Liver (tissue), 9 donors: ENCODE data around the gene IQGAP2. TPM values are rescaled to one million over a fixed set of nuclear protein-coding genes. Genes with fewer than 3 reads are reported as not detected.

Source experiments
- DNase-seq: peaks from one replicate; pipeline ENCODE4 v3.0.0-alpha.2; 2017; ENCODE audit warnings: low spot score
- H3K27ac ChIP-seq, 2 donors: one replicate each; pipeline ENCODE4 v1.7.0; 2013; ENCODE audit warnings: inconsistent platforms in 2 of 2, low read length in 2 of 2, control low read depth in 1 of 2, low read depth in 1 of 2, mild to moderate bottlenecking in 1 of 2
- H3K27me3 ChIP-seq, 4 donors: one replicate each; pipeline versions ENCODE4 v1.6.1 to v1.7.0; 2013; ENCODE audit warnings: low read length in 3 of 4, inconsistent platforms in 1 of 4, mild to moderate bottlenecking in 1 of 4, moderate library complexity in 1 of 4; ENCODE audit not compliant: control insufficient read depth in 4 of 4, insufficient read depth in 4 of 4
- H3K36me3 ChIP-seq, 4 donors: one replicate each; pipeline versions ENCODE4 v1.6.1 to v1.7.0; 2013; ENCODE audit warnings: low read length in 3 of 4, mild to moderate bottlenecking in 3 of 4, low read depth in 1 of 4, moderate library complexity in 1 of 4; ENCODE audit not compliant: control insufficient read depth in 4 of 4, insufficient read depth in 3 of 4
- H3K4me1 ChIP-seq, 4 donors: one replicate each; pipeline versions ENCODE4 v1.6.1 to v1.7.0; 2013; ENCODE audit warnings: low read length in 3 of 4, mild to moderate bottlenecking in 3 of 4, moderate library complexity in 1 of 4; ENCODE audit not compliant: control insufficient read depth in 4 of 4, insufficient read depth in 4 of 4
- H3K4me3 ChIP-seq, 3 donors: one replicate each; pipeline versions ENCODE4 v1.6.1 to v1.7.0; 2013; ENCODE audit warnings: low read length in 3 of 3, control low read depth in 1 of 3, low read depth in 1 of 3, mild to moderate bottlenecking in 1 of 3
- H3K9ac ChIP-seq, 2 donors: one replicate each; pipeline ENCODE4 v1.7.0; 2013; ENCODE audit warnings: low read length in 2 of 2, mild to moderate bottlenecking in 2 of 2, moderate library complexity in 2 of 2, control low read depth in 1 of 2, low read depth in 1 of 2
- H3K9me3 ChIP-seq, 4 donors: one replicate each; pipeline versions ENCODE4 v1.6.1 to v1.7.0; 2013; ENCODE audit warnings: low read length in 3 of 4; ENCODE audit not compliant: control insufficient read depth in 4 of 4
- ATF3 ChIP-seq: IDR thresholded peaks from 2 replicates; pipeline ENCODE4 v1.6.1; 2016; ENCODE audit warnings: antibody characterized with exemption
- CTCF ChIP-seq: fragments of 150-350 bp; IDR thresholded peaks from 2 replicates; pipeline ENCODE4 v1.5.1; 2017; ENCODE audit warnings: improper control_type of control experiment, low read depth, low read length; ENCODE audit not compliant: missing input control
- EGR1 ChIP-seq, 2 donors: IDR thresholded peaks; 2 replicates each; pipeline ENCODE4 v1.6.1; 2016 to 2018; ENCODE audit warnings: antibody characterized with exemption in 2 of 2, low read depth in 2 of 2
- GABPA ChIP-seq, 2 donors: IDR thresholded peaks in 1 of 2; conservative IDR thresholded peaks in 1 of 2; 2 replicates each; pipeline ENCODE4 v1.6.1; 2016; ENCODE audit warnings: antibody characterized with exemption in 2 of 2, mild to moderate bottlenecking in 1 of 2, moderate library complexity in 1 of 2
- HNF4A ChIP-seq, 2 donors: conservative IDR thresholded peaks; 2 replicates each; pipeline ENCODE4 v1.6.1; 2016; ENCODE audit warnings: antibody characterized with exemption in 2 of 2, mild to moderate bottlenecking in 2 of 2
- NR2F2 ChIP-seq: IDR thresholded peaks from 2 replicates; pipeline ENCODE4 v1.6.1; 2016; ENCODE audit warnings: antibody characterized with exemption
- RXRA ChIP-seq, 2 donors: IDR thresholded peaks; 2 replicates each; pipeline ENCODE4 v1.6.1; 2017 to 2018; ENCODE audit warnings: antibody characterized with exemption in 2 of 2, mild to moderate bottlenecking in 1 of 2
- SP1 ChIP-seq: IDR thresholded peaks from 2 replicates; pipeline ENCODE4 v1.6.1; 2018; ENCODE audit warnings: antibody characterized with exemption, mild to moderate bottlenecking
- YY1 ChIP-seq: IDR thresholded peaks from 2 replicates; pipeline ENCODE4 v1.6.1; 2016; ENCODE audit warnings: antibody characterized with exemption, mild to moderate bottlenecking
- WGBS: extraction: QIAGEN DNeasy Blood & Tissue Kit; methylation state at CpG from one replicate; pipeline ENCODE4 v1.1.7; 2013; 5-methylcytosine and 5-hydroxymethylcytosine counted together
- polyA plus RNA-seq, 2 donors: library from polyadenylated mRNA; stranded (reverse) in 1 of 2; unstranded in 1 of 2; fragments of 200-250 nt in 1 of 2; fragments of >200 nt in 1 of 2; fragmentation: Nextera tagmentation in 1 of 2; extraction: Ambion mirVana in 1 of 2; gene quantifications; one replicate each; pipeline versions ENCODE4 v1.2.1 to v1.2.3, GENCODE V29; 2013 to 2015
- total RNA-seq, 2 donors: library from RNA; depleted of rRNA; stranded (reverse); fragments of >200 nt; gene quantifications; one replicate each; pipeline ENCODE4 v1.2.3, GENCODE V29; 2014
- TF ChIP-seq, protein P1 (sequence below): IDR thresholded peaks from 2 replicates; pipeline ENCODE4 v1.6.1; 2016; ENCODE audit warnings: antibody characterized with exemption
- TF ChIP-seq, protein P2 (sequence below): IDR thresholded peaks from 2 replicates; pipeline ENCODE4 v1.6.1; 2016; ENCODE audit warnings: antibody characterized with exemption
- donor health status: healthy.
- donor health status: healthy.
- donor health status: healthy.
- donor health status: healthy.
- donor health status: healthy.

IQGAP2 gene
- total and polyA plus RNA-seq, 4 donors, result 41.5 to 205 (median 102) TPM

DNA sequence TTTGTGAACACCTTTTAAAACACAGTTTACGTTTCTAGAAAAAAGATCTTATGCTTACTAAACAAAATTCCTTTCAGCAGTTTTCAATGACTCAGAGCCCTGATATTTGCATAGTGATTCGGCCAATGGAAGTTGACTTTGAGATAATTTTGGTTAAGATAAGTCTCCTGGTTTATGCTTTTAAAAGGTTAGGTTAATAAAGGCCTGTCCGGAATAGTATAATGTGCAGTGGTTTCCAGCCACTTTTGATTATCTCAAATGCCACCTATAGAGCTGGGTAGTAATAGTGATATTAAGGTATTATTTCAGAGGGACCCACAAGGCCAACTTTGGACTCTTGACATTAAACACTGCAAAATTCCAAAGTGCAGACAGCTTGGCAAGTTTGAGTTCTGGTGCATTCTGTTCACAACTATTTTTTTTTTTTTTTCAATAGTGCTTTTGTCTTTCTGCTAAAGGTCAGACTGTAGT, 134.0 kb downstream of the IQGAP2 start (continued):
- TF ChIP-seq ATF3 (no peak), CTCF (no peak), YY1 (peak; percentile 71)

DNA sequence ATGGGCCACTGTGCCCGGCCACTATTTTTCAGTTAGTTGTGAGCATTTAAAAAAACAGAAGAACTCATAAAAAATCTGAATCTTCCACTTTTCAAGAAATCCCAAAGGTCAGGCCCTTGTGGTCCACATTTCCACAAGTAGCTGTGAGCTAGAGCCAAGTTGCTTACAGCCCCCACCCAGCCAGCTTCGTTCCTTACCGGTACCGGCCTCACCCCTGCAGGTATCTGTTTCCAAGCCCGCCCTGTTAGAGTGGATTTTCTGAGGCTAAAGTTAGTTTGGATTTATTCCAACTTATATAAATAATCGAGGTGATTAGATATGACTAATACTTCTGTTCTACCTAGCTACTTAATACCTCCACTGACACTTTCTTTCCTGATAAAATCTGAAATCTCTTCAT, 139.2 kb downstream of the IQGAP2 start:
- H3K9ac ChIP-seq, result no peak overlapping the region
- no peak for DNase-seq

DNA sequence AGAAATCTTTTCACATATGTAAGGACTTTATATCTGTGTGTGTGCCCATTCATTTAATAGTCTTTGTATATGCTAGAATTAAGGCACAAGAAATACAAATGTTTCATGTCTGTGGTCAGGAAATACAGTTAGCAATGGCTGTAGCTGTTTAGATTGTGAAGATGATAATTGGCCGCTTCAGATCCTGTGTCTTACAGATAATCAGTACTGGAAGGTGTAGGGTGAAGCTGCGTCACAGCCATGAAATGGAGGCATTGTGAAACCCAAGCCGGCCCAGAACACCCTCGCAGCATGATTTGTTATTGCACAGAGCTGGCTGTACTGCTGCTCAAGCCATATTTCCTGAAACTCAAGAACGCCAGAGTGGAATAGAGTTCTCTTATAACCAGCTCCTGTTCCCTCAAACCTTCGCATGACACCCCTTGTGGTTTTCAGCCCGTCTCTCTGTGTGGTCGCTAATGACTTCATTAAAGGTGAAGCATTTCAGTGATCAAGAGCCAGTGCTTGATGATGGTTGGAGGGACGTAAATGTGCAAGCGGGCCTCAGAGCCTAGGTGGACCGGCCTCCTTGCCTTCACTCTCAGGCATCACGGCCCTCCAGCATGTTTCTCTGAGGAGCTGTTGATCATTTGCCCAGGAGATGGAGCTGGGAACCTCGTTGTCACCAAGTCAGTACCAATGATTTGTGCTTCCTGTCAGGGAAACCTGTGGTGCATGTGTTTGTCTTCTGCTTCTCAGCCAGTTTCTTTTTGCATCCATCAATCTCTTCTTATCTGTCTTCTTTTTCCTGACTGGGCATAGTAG, 140.0 kb downstream of the IQGAP2 start:
- 65% methylated on average over 13 of the region's 13 CpGs for WGBS
- H3K4me3 ChIP-seq, result no peak overlapping the region
- DNase-seq, result no peak
- H3K9ac ChIP-seq, result no peak overlapping the region
- H3K27me3 ChIP-seq, result no peaks in the 10 kb centered on the region
- H3K36me3 ChIP-seq, result no peaks in the 10 kb centered on the region
- peaks cover 6 to 75% (median 49%) of the 10 kb centered on the region in 4 donors for H3K4me1 ChIP-seq
- H3K9me3 ChIP-seq, result no peaks in the 10 kb centered on the region
- TF ChIP-seq YY1, result peak; percentile 25
- TF ChIP-seq, protein P1, sequence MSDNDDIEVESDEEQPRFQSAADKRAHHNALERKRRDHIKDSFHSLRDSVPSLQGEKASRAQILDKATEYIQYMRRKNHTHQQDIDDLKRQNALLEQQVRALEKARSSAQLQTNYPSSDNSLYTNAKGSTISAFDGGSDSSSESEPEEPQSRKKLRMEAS, result no peak
- H3K27ac ChIP-seq, result peak overlapping the region in 1 of 2 donors; percentile 48

More for the DNA sequence above, 139.2 kb downstream of the IQGAP2 start:
- H3K4me3 ChIP-seq, result no peak overlapping the region
- H3K4me1 ChIP-seq, result peaks cover 8 to 74% (median 46%) of the 10 kb centered on the region in 4 donors
- H3K9me3 ChIP-seq, result no peaks in the 10 kb centered on the region
- TF ChIP-seq GABPA (IDR thresholded peaks at IDR 0.05 in 1 of 2, conservative IDR thresholded peaks at IDR 0.05 in 1 of 2), result no peak
- no peak for TF ChIP-seq EGR1 (IDR thresholded peaks at IDR 0.05; ENCODE audit: low read depth in 2 of 2)
- TF ChIP-seq, protein P2, sequence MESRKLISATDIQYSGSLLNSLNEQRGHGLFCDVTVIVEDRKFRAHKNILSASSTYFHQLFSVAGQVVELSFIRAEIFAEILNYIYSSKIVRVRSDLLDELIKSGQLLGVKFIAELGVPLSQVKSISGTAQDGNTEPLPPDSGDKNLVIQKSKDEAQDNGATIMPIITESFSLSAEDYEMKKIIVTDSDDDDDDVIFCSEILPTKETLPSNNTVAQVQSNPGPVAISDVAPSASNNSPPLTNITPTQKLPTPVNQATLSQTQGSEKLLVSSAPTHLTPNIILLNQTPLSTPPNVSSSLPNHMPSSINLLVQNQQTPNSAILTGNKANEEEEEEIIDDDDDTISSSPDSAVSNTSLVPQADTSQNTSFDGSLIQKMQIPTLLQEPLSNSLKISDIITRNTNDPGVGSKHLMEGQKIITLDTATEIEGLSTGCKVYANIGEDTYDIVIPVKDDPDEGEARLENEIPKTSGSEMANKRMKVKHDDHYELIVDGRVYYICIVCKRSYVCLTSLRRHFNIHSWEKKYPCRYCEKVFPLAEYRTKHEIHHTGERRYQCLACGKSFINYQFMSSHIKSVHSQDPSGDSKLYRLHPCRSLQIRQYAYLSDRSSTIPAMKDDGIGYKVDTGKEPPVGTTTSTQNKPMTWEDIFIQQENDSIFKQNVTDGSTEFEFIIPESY, result no peak
- TF ChIP-seq, protein P1, result no peak
- TF ChIP-seq NR2F2, result no peak
- no peak for TF ChIP-seq RXRA (IDR thresholded peaks at IDR 0.05)
- no peak for TF ChIP-seq SP1
- no peak for TF ChIP-seq HNF4A (conservative IDR thresholded peaks at IDR 0.05)
- WGBS, result 78% methylated on average over 6 of the region's 6 CpGs
- H3K27me3 ChIP-seq, result no peaks in the 10 kb centered on the region
- H3K27ac ChIP-seq, result peak overlapping the region; percentile 4 to 48
- no peaks in the 10 kb centered on the region for H3K36me3 ChIP-seq
